Glomerular visceral epithelial cell (primary cell): ENCODE data around the gene TIMM10B.
"Not testable (repeated sequence)": the region's sequence is repeated elsewhere in the genome, so short reads cannot be mapped to it uniquely, and the experiment has no call there.

ENCODE experiments used
- DNase-seq: peaks from one replicate; pipeline ENCODE4 v3.0.0-alpha.2; 2016; ENCODE audit errors: extremely low spot score

The TIMM10B gene

DNA sequence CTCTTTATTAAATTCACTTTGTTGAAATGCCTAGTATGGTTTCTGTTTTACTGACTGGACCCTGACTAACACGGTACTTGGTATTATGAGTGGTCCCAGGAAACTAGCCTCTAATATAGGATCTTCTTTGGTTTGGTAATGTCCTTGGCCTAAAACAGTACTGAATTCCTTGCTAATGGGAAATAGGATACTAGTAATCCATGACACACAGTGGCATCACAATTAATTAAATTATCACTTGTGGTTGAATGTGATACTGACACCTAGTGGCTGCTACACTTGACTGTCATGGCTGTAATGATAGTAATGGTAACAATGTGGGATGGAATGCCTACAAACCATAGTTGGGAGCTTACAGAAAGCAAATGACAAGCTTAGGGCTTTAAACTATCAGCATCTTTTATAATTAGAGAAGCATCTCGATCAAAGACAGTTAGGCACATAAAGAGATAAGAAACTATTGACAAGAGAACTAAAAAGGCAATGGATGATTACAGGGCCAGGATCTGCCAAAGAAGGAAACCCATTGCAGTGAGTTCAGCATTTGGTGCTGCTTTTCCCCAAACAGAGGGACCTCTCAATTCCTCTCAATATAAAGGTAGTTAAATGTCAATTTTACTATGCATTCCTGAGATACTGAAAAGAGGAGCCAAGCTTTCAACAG is 24.4 kb downstream of the TIMM10B start:
- DNase-seq = peak; percentile 34

DNA sequence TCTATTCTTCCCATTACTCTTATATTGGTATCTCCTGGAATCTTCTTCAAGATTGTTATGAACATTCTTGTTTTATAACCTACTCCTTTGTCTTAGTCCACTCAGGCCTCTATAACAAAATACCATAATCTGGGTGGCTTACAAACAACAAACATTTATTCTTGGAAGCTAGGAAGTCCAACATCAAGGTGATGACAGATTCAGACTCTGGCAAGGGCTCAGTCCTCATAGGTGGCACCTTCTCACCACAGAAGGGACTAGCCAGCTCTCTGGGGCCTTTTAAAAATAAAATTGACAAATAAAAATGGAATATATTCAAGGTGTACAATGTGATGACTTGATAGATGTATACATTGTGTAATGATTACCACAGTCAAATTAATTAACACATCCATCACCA is 35.6 kb downstream of the TIMM10B start:
- DNase-seq = no peak

DNA sequence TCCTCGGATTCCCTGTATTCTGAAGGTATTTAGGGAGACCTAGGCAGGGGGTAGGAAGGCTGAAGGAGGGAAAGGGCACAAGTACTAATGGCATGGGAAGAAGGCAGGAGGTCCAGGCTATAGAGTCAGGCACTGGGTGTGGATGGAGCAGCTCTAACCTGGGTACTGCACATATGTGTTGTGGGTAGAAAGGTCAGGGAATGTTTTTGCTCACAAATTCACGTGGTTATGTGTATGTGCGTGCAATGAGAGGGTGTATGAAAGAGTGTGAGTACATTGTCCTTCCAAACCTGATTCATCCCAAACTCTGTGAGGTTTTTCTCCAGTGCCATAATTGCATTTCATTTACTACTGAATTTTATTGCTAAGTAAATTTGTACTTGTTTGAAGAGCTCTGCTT is 39.0 kb downstream of the TIMM10B start:
- no peak for DNase-seq

DNA sequence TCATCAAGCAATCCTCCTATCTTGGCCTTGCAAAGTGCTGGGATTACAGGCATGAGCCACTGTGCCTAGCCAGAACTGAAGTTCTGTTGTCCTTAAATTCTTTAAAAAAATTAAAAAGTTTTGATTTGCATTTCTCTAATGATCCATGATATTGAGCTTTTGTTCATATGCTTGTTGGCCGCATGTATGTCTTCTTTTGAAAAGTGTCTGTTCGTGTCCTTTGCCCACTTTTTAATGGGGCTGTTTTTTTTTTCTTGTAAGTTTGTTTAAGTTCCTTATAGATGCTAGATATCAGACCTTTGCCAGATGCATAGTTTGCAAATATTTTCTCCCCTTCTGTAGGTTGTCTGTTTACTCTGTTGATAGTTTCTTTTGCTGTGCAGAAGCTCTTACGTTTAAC is 40.6 kb downstream of the TIMM10B start:
- not testable (repeated sequence) for DNase-seq

GRCh38 chr11:6523253-6523652 is 42.0 kb downstream of the TIMM10B start:
- peak; percentile 21 for DNase-seq

GRCh38 chr11:6526411-6527135 is 45.3 kb downstream of the TIMM10B start:
- DNase-seq = no peak

DNA sequence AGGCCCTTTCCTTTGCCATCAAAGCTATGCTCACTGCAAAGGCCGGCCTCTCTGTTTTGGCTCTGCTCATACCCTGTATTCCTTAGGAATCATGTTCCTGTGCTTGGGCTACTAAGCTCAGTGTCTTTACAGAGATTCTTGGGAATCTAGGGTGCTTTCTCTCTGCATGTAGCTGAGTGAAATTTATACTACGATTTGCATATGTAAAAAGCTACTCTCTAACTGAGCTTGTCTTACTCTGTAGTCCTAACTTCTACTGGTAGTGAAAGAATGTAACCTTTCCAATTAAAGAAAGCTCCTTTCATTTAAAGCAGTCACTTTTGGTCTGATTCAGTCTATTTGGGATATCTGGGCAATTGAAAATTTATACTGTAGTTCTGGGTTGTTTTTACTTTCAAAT is 48.0 kb downstream of the TIMM10B start:
- DNase-seq = no peak

- no peak for DNase-seq
These were observed 49.5 kb downstream of the TIMM10B start for GRCh38 chr11:6530848-6531247.

DNA sequence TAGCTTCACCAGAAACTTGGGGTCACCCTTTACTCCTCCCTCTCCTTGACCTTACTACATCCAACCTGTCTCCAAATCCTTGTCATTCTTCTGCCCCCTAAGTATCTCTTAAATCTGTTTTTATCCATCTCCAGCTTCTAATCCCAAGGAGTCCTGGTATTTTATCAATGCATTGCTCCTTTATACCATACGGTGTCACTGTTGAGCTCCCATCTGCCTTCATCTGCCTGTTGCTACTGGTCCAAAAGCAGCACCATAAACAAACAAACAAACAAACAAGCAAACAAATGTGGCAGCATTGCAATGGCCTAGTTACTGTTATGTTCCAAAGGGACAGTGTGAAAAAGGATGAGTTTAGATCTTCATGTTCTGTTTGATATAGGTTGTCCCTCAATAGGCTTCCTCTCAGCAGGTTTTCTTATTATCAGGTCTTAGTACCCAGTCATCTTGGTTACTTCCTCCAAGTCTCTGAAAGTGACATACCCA is 50.0 kb downstream of the TIMM10B start:
- DNase-seq = peak; percentile 41
